Ureter (tissue), 1 donor: ENCODE measurements around the gene OR51F2. TPM values are rescaled to one million over a fixed set of nuclear protein-coding genes. Genes with fewer than 3 reads are reported as not detected.

Source experiments
- total RNA-seq: library from RNA; stranded (reverse); gene quantifications from one replicate; pipeline ENCODE4 v1.2.4, GENCODE V29; 2023
- donor health status: DM: yes; HTN: yes; CAD: no.

The OR51F2 gene
- total RNA-seq, 1 donor from 2014 or later: not detected

Other genes with a start within 250 kb of the OR51F2 start
- not detected for gene OR52I2, start 239.6 kb upstream of the OR51F2 start, total RNA-seq
- gene OR52I1, start 227.3 kb upstream of the OR51F2 start, total RNA-seq: not detected
- gene TRIM68, start 213.1 kb upstream of the OR51F2 start, total RNA-seq: 28.9 TPM
- not detected for gene OR51D1, start 183.8 kb upstream of the OR51F2 start, total RNA-seq
- 0.86 TPM for gene OR51E1, start 177.3 kb upstream of the OR51F2 start, total RNA-seq
- gene OR51E2, start 123.5 kb upstream of the OR51F2 start, total RNA-seq: 7.4 TPM
- not detected for gene MMP26, start 116.5 kb upstream of the OR51F2 start, total RNA-seq
- not detected for gene OR51F1, start 51.4 kb upstream of the OR51F2 start, total RNA-seq
- not detected for gene OR52R1, start 16.9 kb upstream of the OR51F2 start, total RNA-seq
- gene OR51S1, start 27.9 kb downstream of the OR51F2 start, total RNA-seq: not detected
- gene OR51T1, start 60.6 kb downstream of the OR51F2 start, total RNA-seq: not detected
- gene OR51A7, start 82.5 kb downstream of the OR51F2 start, total RNA-seq: not detected
- gene OR51G2, start 98.0 kb downstream of the OR51F2 start, total RNA-seq: not detected
- not detected for gene OR51G1, start 103.0 kb downstream of the OR51F2 start, total RNA-seq
- not detected for gene OR51A4, start 126.3 kb downstream of the OR51F2 start, total RNA-seq
- not detected for gene OR51A2, start 134.4 kb downstream of the OR51F2 start, total RNA-seq
- not detected for gene OR51L1, start 173.5 kb downstream of the OR51F2 start, total RNA-seq
- gene OR52J3, start 225.2 kb downstream of the OR51F2 start, total RNA-seq: not detected
- gene OR52E2, start 238.3 kb downstream of the OR51F2 start, total RNA-seq: not detected
- not detected for gene OR52E1, start 248.3 kb downstream of the OR51F2 start, total RNA-seq